Central memory CD8-positive, alpha-beta T cell (primary cell): ENCODE data around the gene TRIM49.
"Not testable (repeated sequence)": the region's sequence is repeated elsewhere in the genome, so short reads cannot be mapped to it uniquely, and the experiment has no call there.

ENCODE experiments used
- ATAC-seq: fragments of 150-1000 bp; cut with Tn5 transposase; replicated peaks from 2 replicates; pipeline ENCODE4 v1.10.0; 2022; ENCODE audit warnings: mild to moderate bottlenecking, moderate FRiP score, moderate number of reproducible peaks; ENCODE audit not compliant: poor library complexity, severe bottlenecking; ENCODE audit errors: extremely low read depth
- DNase-seq, 2 donors: peaks; one replicate each; pipeline ENCODE4 v3.0.0; 2021; ENCODE audit warnings: low spot score in 2 of 2
- H3K27ac Mint-ChIP-seq: one replicate; pipeline ENCODE4 v1.8.0; 2022; ENCODE audit warnings: low read depth, mild to moderate bottlenecking, moderate library complexity, mixed read lengths
- H3K27me3 Mint-ChIP-seq: one replicate; pipeline ENCODE4 v1.8.0; 2022; ENCODE audit warnings: mixed read lengths
- H3K36me3 Mint-ChIP-seq: one replicate; pipeline ENCODE4 v1.8.0; 2022; ENCODE audit warnings: mild to moderate bottlenecking, moderate library complexity, mixed read lengths; ENCODE audit not compliant: insufficient read depth
- H3K4me1 Mint-ChIP-seq: one replicate; pipeline ENCODE4 v1.8.0; 2022; ENCODE audit warnings: mixed read lengths
- H3K4me3 Mint-ChIP-seq: one replicate; pipeline ENCODE4 v1.8.0; 2022; ENCODE audit warnings: mild to moderate bottlenecking, moderate library complexity, mixed read lengths
- H3K9me3 Mint-ChIP-seq: one replicate; pipeline ENCODE4 v1.8.0; 2022; ENCODE audit warnings: mixed read lengths

The TRIM49 gene, protein sequence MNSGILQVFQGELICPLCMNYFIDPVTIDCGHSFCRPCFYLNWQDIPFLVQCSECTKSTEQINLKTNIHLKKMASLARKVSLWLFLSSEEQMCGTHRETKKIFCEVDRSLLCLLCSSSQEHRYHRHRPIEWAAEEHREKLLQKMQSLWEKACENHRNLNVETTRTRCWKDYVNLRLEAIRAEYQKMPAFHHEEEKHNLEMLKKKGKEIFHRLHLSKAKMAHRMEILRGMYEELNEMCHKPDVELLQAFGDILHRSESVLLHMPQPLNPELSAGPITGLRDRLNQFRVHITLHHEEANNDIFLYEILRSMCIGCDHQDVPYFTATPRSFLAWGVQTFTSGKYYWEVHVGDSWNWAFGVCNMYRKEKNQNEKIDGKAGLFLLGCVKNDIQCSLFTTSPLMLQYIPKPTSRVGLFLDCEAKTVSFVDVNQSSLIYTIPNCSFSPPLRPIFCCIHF

DNA sequence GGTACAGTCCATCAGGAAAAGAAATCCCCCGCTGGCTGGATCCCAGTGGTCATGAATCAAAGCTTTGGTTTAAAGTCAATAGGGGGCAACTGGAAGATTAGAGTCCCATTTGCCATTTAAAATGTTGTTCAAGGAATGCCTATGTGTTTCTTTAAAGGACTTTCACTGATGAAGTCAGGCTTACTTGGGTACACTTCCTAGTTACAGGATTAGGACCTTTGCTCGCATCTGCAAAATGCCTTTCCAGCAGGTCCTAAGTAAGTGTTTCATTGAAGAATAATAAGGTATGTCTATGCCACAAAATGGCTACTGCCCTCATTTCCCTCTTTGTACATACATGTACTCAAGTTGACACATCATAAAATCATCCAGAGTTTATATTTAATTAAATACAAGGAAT, at the start of gene TRIM49:
Gene TRIM49, minus strand, starts transcription at position 101 of the 400 bp plus-strand sequence. CDS start 4,106 bp downstream, outside the sequence.
- not testable (repeated sequence) for H3K9me3 Mint-ChIP-seq, H3K4me1 Mint-ChIP-seq, DNase-seq, H3K27ac Mint-ChIP-seq, ATAC-seq, H3K36me3 Mint-ChIP-seq, H3K4me3 Mint-ChIP-seq, H3K27me3 Mint-ChIP-seq

DNA sequence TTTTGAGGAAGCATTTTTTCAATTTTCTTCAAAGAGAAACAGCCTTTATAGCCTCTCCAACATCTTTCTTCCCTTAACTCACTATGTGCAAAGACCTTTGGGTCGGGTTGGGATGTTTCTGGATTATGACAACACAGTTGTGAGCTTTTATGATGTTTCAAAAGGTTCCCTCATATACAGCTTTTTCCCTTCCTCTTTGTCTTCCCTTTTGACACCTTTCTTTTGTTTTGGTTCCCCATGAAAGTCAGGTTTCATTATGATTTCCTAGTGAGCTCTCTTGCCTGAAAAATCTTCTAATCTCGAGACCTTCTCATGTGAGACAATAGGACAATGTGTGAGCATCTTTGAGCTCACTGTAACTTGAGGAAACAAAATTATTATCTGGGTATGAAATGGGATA, 18.3 kb upstream of the TRIM49 start:
- H3K4me1 Mint-ChIP-seq, H3K27ac Mint-ChIP-seq, H3K4me3 Mint-ChIP-seq, ATAC-seq, H3K27me3 Mint-ChIP-seq, H3K9me3 Mint-ChIP-seq, DNase-seq, H3K36me3 Mint-ChIP-seq: not testable (repeated sequence)

DNA sequence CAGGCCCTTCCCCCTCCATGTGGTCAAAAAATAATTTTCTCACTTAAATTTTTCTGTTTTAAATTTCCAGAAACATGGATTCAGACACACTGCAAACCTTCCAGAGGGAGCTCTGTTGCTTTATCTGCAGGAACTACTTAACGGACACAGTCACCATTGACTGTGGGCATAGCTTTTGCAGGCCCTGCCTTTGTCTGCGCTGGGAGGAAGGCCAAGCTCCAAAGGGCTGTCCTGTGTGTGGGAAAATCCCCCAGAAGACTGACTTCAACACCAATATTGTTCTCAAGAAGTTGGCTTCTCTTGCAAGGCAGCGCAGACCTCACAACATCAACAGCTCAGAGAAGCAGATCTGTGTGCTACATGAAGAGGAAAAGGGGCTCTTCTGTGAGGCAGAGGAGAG, 11.6 kb upstream of the TRIM49 start:
- not testable (repeated sequence) for H3K27me3 Mint-ChIP-seq, H3K4me3 Mint-ChIP-seq, H3K27ac Mint-ChIP-seq, DNase-seq, H3K9me3 Mint-ChIP-seq, H3K4me1 Mint-ChIP-seq, H3K36me3 Mint-ChIP-seq, ATAC-seq

DNA sequence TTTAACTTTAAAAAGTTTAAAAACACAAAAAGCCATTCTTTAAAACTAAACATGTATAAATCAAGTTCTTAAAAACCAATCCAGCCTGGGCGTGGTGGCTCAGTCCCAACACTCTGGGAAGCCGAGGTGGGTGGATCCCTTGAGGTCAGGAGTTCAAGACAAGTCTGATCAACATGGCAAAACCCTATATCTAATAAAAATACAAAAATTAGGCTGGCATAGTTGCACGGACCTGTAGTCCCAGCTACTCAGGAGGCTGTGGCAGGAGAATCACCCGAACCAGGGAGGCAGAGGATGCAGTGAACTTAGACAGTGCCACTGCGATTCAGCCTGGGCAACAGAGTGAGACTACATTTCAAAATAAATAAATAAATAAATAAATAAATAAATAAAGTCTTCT, 5.2 kb upstream of the TRIM49 start:
- not testable (repeated sequence) for H3K27ac Mint-ChIP-seq, DNase-seq, H3K4me1 Mint-ChIP-seq, H3K36me3 Mint-ChIP-seq, ATAC-seq, H3K27me3 Mint-ChIP-seq, H3K9me3 Mint-ChIP-seq, H3K4me3 Mint-ChIP-seq

DNA sequence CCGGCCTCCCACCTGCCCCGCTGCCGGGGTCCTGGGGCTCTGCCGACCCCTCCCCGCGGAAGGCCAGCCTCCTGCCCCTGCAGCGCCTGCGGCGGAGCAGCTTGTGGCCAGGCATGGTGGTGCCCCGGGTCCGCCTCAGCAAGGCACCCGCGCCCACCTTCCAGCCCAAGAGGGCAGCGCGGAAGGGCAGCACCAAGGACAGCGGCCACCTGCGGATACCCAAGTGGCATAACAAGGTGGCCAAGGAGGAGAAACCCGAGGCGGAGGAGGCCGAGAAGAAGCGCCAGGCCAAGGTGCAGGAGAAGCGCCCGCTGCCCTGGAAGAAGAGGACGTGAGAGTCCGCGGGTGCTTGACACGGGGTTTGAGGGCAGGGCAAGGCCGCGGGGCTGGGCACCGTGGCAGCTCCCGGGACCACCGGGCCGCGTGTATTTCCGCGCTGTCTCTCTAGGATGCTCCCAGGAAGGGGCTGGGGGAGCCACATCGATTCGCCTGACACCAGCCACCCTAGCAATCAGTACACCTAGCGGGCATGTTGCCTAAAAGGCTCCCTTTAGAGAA, 20.8 kb downstream of the TRIM49 start:
- not testable (repeated sequence) for DNase-seq

DNA sequence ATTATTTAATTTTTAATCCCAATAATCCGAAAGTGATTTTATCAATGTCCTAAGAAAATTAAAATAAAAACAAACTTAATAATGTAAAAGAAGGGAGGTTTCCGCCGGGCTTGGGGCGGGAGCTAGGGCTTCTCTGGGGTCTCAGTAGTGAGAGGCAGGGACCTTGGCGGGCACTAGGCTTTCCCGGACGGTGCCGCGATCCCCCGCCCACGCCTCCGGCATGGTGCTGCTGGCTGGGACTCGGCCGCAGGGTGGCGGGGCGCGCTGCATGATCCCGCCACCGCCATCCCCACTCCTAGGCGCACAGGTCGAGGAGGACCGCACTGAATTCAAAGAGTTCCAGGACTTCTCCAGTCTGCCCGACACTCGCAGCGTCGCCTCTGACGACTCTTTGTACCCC, 22.6 kb downstream of the TRIM49 start:
- H3K36me3 Mint-ChIP-seq, ATAC-seq, H3K4me3 Mint-ChIP-seq, H3K9me3 Mint-ChIP-seq, H3K27me3 Mint-ChIP-seq, H3K4me1 Mint-ChIP-seq, DNase-seq, H3K27ac Mint-ChIP-seq: not testable (repeated sequence)

More for the DNA sequence above, 20.8 kb downstream of the TRIM49 start:
- H3K9me3 Mint-ChIP-seq, H3K4me1 Mint-ChIP-seq, H3K27ac Mint-ChIP-seq, H3K4me3 Mint-ChIP-seq, H3K36me3 Mint-ChIP-seq, ATAC-seq, H3K27me3 Mint-ChIP-seq: not testable (repeated sequence)

DNA sequence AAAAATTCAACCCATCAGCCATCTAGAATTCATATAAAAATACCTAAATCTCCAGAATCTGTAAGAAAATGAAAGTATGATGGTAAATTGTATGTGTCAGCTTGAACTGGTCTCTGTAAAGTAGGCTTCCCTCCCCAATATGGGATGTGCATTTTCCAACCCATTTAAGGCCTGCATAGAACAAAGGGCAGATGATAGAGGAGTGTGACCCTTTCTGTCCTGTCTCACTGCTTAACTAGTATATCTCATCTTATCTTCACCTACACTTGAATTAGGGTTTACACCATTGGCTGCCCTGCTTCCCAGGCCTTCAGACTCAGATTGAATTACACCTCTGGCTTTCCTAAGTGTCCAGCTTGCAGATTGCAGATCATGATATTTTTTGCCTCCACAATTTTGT, 57.6 kb downstream of the TRIM49 start:
- not testable (repeated sequence) for H3K9me3 Mint-ChIP-seq, H3K4me1 Mint-ChIP-seq, H3K27me3 Mint-ChIP-seq, ATAC-seq, H3K27ac Mint-ChIP-seq, H3K4me3 Mint-ChIP-seq, DNase-seq, H3K36me3 Mint-ChIP-seq
